ENCODE results near the gene CASP2.
A peak's percentile ranks its signal among the peaks of the same experiment; 100 is the strongest.

The CASP2 gene

GRCh38 chr7:143334244-143334643, 46.1 kb downstream of the CASP2 start:
- no peaks in the 10 kb centered on the region; the same call in 1 of the 2 replicates for H3K27me3 ChIP-seq (replicated peaks; ENCODE audit: control insufficient read depth, insufficient read depth, low read length)
- no peak for DNase-seq (ENCODE audit: extremely low read depth, insufficient read length)
- no peaks in the 10 kb centered on the region for H3K36me3 ChIP-seq (ENCODE audit: control insufficient read depth, insufficient read depth, low read length)
- TF ChIP-seq CTCF (IDR thresholded peaks at IDR 0.05; ENCODE audit: insufficient read depth, low read length, poor library complexity, severe bottlenecking) = no peak
- no peak overlapping the region for H3K4me3 ChIP-seq (replicated peaks; ENCODE audit: low read depth, low read length)

GRCh38 chr7:143337216-143337615, 49.1 kb downstream of the CASP2 start:
- no peak for TF ChIP-seq CTCF (IDR thresholded peaks at IDR 0.05; ENCODE audit: insufficient read depth, low read length, poor library complexity, severe bottlenecking)
- no peak overlapping the region for H3K4me3 ChIP-seq (replicated peaks; ENCODE audit: low read depth, low read length)
- DNase-seq (ENCODE audit: extremely low read depth, insufficient read length) = no peak

GRCh38 chr7:143341842-143342241, 53.7 kb downstream of the CASP2 start:
- Histone ChIP-seq H3K4me3 (replicated peaks; ENCODE audit: low read depth, low read length) (no peak overlapping the region), H3K27me3 (replicated peaks; ENCODE audit: control insufficient read depth, insufficient read depth, low read length) (peaks cover 2% of the 10 kb centered on the region), H3K36me3 (ENCODE audit: control insufficient read depth, insufficient read depth, low read length) (no peaks in the 10 kb centered on the region)
- no peak for DNase-seq (ENCODE audit: extremely low read depth, insufficient read length)
- no peak for TF ChIP-seq CTCF (IDR thresholded peaks at IDR 0.05; ENCODE audit: insufficient read depth, low read length, poor library complexity, severe bottlenecking)

More at GRCh38 chr7:143337216-143337615, 49.1 kb downstream of the CASP2 start:
- H3K27me3 ChIP-seq (replicated peaks; ENCODE audit: control insufficient read depth, insufficient read depth, low read length) = no peaks in the 10 kb centered on the region; the same call in none of the 2 replicates
- H3K36me3 ChIP-seq (ENCODE audit: control insufficient read depth, insufficient read depth, low read length) = no peaks in the 10 kb centered on the region

GRCh38 chr7:143343596-143343995, 55.4 kb downstream of the CASP2 start:
- Histone ChIP-seq H3K4me3 (replicated peaks; ENCODE audit: low read depth, low read length) (no peak overlapping the region), H3K36me3 (ENCODE audit: control insufficient read depth, insufficient read depth, low read length) (no peaks in the 10 kb centered on the region), H3K27me3 (replicated peaks; ENCODE audit: control insufficient read depth, insufficient read depth, low read length) (peaks cover 2% of the 10 kb centered on the region)
- no peak for TF ChIP-seq CTCF (IDR thresholded peaks at IDR 0.05; ENCODE audit: insufficient read depth, low read length, poor library complexity, severe bottlenecking)
- no peak for DNase-seq (ENCODE audit: extremely low read depth, insufficient read length)

- Histone ChIP-seq H3K36me3 (ENCODE audit: control insufficient read depth, insufficient read depth, low read length) (no peaks in the 10 kb centered on the region), H3K27me3 (replicated peaks; ENCODE audit: control insufficient read depth, insufficient read depth, low read length) (peaks cover 2% of the 10 kb centered on the region), H3K4me3 (replicated peaks; ENCODE audit: low read depth, low read length) (no peak overlapping the region)
- peak; percentile 61 for TF ChIP-seq CTCF (IDR thresholded peaks at IDR 0.05; ENCODE audit: insufficient read depth, low read length, poor library complexity, severe bottlenecking)
- DNase-seq (ENCODE audit: extremely low read depth, insufficient read length) = peak; percentile 44
Observed at GRCh38 chr7:143345428-143345900, 57.3 kb downstream of the CASP2 start.

- H3K36me3 ChIP-seq (ENCODE audit: control insufficient read depth, insufficient read depth, low read length) = no peaks in the 10 kb centered on the region
- no peak for DNase-seq (ENCODE audit: extremely low read depth, insufficient read length)
- no peak overlapping the region for H3K4me3 ChIP-seq (replicated peaks; ENCODE audit: low read depth, low read length)
Observed at GRCh38 chr7:143346018-143346417, 57.9 kb downstream of the CASP2 start.

More at GRCh38 chr7:143346018-143346417, 57.9 kb downstream of the CASP2 start:
- H3K27me3 ChIP-seq (replicated peaks; ENCODE audit: control insufficient read depth, insufficient read depth, low read length) = peaks cover 2% of the 10 kb centered on the region
- TF ChIP-seq CTCF (IDR thresholded peaks at IDR 0.05; ENCODE audit: insufficient read depth, low read length, poor library complexity, severe bottlenecking) = no peak

Measured in GM06990 (cell line).